Activated CD8-positive, alpha-beta memory T cell treated with anti-CD3 and anti-CD28 coated beads for 4 hours (primary cell): ENCODE data around the gene PPARA.

Experiments
- DNase-seq, 2 donors: peaks; one replicate each; pipeline ENCODE4 v3.0.0-alpha.2; 2020; ENCODE audit warnings: low read depth in 2 of 2

PPARA gene

GRCh38 chr22:46113910-46114517 is 36.3 kb upstream of the PPARA start:
- no peak for DNase-seq

DNA sequence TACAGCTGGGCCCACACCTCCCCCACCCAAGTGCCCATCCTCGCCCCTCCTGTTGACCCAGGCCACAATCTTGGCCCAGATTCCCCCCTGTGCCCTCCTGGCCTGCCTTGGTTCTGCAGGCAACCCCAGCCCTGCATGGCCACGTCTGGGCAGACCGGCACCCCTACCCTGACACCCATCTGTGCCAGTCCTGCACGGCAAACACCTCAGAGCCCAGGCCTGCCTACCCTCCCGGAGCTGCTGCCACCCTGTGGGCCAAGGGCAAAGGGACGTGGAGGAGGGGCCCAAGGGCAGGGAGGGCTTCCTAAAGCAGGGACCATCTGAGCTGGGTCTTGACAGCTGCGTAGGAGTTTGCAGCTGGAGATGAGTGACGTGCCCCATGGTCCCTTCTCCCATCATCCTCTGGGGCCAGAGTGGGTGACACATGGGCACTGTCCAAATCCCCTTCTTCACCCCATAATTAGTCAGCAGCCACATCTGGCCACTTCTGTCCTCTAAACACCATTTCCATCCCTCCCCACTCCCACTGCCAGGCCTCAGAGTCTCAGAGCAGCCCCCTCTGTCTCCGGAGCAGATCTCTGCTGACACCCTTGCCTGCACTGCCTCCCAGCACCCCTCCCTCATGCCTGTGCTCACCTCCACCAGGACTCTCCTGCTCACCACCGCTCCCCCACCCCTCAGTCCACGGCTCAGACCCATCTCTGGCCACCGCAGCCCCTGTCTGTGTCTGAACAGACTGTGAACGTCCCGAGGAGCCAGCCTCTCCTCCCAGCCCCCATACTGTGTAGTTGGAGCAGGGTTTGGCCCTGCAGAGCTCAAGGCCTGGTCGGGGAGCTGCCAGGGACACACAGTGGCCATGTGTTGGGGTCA is 35.6 kb upstream of the PPARA start:
- no peak for DNase-seq

DNA sequence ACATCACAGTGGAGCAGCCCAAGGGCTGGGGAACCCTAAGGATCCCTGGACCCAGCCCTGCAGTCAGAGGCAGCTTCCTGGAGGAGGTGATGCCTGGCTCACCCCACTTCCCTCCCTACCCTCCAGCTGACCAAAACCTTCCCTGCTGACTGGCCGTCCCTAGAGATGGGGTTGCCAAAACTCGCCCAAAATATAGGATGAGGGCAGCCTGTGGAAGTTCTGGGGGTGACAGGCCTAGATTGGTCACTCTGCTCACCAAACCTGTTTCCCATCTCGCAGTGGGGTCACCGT is 35.0 kb upstream of the PPARA start:
- no peak for DNase-seq

DNA sequence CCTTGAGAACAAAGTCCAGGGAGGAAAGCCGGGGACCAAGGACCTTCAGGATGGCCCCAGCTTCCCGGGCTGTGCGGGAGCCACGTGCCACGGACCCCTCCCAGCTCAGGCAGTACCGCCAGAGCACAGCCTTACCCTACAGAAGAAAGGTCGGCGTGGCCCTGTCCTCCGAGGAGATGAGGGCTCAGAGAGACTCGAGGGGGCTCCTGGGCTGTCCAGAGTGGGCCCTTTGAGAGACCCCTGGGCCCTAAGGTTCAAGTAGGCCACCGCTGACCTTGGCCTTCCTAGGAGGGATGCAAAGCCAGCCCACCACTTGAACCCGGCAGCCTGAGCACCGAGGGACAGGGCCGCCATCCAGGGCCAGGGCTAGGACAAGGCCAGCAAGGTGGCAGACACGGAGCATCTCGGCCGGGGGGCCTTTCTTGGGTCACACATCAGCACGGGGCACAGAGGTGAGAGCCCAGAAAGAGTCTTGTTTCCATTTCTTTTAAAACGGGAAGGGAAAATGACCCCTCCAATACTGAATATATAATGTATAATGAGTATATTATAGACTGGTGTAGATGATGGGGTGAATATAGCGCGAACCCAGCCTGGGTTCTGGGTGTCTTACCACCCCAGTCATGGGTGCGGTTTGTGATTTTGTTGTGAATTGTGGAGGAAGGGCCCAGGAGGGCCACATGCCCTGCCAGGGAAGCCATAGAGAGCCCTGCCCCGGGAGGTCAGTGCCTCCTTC is 34.4 kb upstream of the PPARA start:
- no peak for DNase-seq

DNA sequence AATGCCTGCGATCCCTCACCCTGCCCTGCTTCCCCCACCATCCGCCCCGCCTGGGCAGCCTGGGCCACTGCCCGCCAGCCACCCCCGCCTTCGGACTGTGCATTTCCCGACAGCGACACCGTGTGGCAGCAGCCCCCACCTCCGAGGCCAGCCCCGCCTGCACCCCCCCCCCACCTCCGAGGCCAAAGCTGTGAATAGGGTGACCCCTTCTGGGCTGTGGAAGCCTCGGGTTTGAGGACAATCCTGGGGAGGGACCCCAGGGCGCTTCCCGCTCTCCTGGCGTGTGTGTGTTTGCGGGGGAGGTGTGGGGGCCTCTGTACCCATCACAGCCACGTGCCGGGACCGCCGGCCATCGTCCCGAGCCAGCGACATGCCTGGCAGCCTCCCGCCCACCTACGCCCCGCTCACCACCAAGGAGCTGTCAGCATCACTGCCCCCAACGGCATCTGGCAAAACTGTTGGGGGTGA is 33.8 kb upstream of the PPARA start:
- peak; percentile 61 to 63 for DNase-seq

- DNase-seq: no peak
Observed at GRCh38 chr22:46117206-46118199, 32.8 kb upstream of the PPARA start.

- DNase-seq: no peak
Observed at GRCh38 chr22:46119093-46119728, 31.1 kb upstream of the PPARA start.

DNA sequence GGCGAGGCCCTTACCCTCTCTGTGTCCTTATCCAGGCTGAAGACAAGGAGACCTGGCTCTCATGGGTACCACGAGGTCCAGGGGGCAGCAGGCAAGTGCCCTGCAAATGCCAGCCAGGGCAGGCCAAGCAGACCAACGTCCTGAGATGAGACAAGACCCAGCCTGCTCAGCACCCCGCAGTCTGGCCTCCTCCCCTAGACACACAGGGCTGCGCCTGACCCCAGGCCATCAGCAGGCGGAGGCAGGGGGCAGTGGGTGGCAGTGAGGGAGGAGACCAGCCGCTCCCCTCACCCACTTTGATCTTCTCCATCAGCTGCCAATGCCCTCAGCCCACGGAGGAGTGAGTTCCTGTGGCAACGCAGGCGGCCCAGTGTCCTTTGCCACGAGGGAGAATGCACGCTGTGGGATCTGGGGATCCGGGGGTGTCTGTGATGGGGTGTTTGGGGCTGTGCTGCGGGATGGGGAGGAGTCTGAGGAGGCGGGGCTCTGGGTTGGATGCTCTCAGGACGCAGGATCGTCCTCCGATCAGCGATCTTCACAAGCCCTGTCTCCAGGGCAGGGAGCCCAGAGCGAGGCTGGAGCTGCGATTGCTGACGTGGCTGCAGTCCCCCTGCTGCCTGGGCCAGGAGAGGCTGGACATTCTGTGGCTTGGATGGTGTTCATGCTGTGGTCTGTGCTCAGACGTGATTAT is 30.5 kb upstream of the PPARA start:
- DNase-seq: no peak

GRCh38 chr22:46120420-46120737 is 29.9 kb upstream of the PPARA start:
- DNase-seq: no peak

DNA sequence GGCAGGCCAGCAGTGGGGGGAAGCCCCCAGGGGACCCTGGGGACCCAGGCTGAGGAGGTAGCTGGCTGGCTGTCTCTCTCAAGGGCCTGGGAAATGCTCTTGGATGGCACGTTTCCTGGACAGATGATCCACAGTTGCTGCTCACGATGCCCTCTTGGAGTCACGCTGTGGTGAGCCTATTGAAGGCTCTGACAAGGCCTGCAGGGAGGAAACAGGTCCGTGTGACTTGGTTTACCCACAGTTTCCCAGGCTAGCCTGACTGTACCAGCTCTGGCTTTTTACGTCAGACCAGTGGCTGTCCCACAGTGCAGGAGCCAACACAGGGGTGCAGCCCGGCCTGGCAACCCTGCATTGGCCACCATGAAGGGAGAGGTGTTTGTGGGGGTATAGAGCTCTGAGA is 29.2 kb upstream of the PPARA start:
- DNase-seq: no peak

GRCh38 chr22:46121523-46122287 is 28.6 kb upstream of the PPARA start:
- no peak for DNase-seq

- DNase-seq: peak; percentile 36 to 38
Observed at GRCh38 chr22:46122511-46122971, 27.8 kb upstream of the PPARA start.

DNA sequence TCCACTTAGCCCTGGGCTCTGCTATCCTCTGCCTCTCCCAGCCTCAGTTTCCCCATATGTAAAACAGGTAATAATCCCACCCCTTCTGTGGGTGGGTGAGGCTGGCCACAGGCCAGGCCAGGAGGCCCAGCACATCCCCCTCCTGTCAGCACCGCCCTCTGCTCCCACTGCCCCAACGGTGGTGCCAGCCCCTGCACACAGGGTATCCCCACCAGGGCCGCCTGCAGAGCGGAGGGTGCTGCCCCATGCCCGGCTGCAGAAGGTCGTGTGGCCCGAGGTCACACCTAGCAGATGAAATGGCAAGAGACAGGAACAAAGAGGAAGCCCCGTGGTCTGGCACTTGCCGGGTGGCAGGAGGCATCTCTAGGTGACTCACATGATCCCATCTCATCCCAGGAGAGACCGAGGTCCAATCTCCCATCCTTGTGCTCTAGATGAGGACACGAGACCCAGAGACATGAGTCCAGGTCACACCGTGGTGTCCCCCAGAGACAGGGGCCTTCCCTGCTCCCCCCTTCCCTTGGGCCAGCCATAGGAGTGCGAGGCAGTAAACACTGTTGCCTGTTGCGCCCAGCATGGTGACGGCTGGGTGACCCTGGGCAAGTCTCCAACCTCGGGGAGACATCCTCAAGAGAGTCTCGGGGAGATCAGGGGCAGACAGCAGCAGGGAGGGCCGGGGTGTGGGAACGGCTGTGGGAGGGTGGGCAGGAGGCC is 27.2 kb upstream of the PPARA start:
- no peak for DNase-seq

DNA sequence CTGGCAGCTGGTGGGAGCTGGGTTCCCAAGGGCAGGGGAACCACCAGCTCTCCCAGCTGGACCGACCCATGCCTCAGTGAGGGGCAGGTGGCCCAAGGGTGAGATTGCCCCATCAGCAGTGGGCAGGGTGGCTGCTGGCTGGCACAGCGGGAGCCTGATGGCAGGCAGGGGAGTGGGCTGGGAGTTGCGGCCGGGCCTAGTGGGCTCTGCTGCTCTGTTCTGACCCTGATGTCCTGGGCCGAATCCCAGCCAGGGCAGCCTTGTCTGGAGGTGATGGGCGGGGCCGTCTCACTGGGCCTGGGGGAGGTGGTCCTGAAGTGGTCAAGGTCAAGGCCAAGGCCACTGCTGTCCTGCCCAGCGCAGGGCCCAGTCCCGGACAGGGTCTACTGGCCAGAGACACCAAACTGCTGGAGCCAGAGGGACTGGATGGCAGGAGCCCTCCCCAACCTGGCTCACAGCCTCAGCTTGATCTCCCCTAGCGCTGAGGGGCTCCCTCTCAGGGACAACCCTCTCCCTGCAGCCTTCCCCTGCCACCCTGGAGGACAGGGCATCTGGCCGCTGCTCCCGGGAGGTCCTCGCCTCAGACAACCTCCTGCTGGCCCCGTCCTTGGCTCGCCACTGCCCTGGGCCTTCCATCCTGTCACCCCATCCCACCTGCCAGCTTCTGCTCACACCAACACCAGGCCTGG is 26.5 kb upstream of the PPARA start:
- DNase-seq: no peak

DNA sequence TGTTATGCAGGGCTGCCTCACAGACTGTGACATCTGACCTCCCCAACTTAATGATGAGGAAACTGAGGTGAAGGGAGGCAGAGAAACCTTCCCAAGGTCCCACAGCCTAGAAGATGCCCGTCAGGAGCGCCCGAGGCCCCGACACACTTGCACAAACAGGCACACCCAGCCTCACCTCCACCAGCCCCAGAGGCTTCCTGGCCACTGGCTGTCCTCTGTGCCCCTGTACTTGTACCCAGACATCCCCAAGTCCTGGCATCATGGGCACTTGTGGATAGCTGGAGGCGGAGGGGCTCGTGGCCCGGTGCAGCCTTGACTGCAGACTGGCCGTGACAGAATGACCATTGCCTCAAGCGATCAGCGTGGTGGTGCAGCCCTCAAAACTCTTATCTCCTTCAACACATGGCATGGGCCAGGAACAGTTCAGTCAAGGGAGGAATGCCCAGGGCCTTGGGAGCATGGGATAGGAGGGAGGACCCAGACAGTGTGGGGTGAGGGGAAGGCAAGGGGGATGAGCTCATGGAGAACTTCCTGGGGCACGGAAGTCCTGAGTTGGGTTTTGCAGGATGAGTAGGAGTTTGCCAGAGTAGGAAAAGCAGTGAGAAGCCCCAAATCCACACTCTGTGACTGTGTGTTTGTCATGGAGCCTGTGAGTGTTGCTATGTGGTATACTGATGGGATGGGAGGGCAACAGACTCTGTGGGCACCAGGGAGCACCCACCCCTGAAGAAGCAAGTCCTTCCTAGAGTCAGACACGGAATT is 25.8 kb upstream of the PPARA start:
- DNase-seq: no peak

DNA sequence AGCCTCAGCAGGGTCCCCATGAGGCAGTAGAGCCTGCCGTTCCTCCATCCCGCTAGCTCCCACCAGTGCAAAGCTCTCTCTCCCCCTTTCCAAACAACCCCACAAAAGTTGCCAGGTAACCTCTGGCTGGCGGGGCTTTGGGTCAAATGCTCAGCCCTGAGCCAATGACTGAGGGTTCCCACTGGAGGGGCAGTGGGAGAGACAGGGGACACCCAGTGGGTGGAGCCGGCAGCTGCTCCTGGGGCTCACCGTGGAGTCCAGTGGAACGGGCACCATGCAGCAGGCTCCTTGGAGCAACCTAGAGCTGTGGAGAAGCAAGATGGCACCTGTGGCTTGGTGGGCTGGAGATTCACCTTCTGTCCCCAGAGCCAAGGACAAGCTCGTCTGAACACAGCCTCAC is 25.0 kb upstream of the PPARA start:
- DNase-seq: no peak

DNA sequence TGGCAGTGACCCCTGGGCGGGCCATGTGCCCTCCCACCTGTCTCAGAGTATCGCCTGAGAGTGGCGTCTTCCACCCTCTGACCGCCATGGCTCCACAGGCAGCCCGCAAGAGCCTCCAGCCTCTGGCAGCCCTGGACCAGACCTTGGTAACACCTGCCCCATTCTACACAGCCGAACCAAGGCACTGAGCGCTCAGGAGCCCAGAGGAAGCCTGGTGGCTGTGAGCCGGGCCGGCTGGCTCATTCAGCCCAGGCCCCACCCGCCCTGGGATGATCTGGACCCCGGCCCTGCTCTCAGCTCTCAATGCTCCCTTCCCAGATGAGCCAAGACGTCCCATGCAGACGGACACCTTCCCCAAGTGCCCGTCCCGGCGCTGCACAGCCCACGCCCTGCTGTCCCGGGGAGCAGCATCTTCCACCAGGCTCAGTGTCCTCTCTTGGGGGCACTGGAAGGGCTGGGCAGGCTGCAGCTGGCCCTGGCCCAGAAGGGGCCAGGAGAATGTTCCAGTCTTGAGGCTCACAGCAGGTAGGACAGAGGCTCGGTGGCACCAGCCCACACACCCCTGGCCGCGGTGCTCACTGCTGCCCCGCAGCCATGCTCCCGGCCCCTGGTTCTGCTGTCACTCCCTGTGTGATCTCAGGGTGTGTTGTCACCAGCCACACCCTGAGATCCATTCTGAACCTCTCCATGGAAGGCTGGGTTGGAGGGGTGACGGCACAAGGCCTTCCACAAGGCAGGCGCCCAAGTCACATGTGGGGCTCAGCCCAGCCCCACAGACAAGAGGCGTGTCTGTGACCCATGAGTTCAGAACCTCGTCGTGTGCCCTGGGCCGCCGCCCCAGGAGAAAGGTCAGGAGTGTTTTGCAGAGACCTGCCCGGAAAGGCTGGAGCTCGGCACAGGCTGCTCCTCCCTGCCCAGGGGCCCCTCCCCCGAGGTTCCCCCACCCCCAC is 24.2 kb upstream of the PPARA start:
- DNase-seq: no peak
